Putamen (tissue), 1 donor: ENCODE data around the gene SRMS.

ENCODE experiments used
- DNase-seq: peaks from one replicate; pipeline ENCODE4 v3.0.0-alpha.2; 2016; ENCODE audit warnings: low spot score

SRMS gene

DNA sequence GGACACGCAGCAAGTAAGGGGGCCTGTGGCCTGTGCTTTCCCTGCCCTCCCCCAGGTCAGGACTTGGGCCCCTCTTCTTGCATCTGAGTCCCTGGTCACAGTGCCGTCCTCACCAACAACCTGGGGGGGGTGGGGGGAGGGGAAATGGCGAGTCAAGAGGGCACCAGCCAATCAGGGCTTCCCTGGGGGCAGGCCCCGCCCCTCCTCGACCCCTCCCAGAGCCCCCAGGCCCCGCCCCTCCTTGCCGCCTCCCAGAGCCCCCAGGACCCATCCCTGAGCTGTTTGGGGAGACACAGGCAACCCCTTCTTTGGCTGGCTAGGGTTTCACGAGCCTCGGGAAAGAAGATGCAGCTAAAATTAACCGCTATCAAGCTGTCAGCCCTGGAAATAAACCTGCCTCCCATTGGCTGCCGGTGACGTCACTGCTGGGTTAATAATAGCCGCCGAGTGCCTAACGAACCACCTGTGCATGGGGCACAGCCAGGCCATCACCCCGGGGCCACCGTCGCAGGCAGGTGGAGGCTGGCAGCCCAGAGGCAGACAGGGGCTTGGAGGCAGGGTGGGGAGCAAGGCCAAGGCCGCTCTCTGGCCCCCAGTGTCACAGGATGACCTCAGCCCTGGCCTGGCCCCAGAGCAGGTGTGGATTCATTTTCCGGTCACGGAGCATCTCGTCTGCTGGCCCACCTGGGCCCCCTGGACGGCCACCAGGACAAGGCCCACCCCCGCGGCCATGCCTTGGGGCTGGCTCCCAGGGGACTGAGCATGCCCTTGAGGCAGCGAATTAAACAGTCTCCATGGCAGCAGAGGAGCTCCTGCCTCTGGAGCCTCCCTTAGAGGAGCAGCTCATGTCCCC is 45.5 kb downstream of the SRMS start:
- DNase-seq: peak; percentile 72

DNA sequence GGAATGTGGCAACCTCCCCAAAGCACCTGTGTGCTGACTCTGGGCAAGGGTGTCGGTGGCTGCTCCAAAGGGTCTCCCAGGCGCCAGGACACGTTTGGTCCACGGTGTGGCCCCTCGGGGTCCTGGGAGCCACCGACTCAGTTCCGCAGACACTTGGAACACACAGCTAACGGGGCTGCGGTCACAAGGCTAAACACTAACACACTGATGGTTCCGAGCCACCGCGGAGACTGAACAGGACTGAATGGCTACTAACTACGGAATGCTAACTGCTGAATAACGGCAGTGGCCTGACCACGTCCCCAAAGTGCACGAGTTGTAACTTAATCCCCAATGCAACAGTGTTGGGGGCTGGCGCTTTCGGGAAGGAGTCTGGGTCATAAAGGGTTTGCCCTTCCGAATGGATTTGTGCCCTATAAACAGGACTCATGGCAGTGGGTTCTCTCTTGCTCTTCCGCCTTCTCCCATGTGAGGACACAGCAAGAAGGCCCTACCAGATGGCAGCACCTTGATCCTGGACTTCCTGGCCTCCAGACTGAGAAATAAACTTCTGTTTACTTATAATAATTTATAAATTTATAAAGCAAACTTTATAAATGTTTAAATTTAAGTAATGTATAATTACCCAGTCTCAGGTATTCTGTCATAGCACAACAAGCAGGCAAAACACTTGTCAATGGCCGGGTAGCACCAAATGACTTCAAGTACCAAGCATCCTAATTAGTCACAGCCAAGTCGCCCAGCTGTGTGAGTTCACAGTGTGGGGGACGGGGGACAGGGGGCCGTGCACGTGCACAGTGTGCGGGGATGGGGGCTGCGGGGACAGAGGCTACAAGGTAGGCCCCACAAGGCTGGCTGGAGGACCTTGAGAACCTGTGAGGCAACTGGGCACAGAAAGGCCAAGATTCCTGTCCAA is 46.4 kb downstream of the SRMS start:
- no peak for DNase-seq

DNA sequence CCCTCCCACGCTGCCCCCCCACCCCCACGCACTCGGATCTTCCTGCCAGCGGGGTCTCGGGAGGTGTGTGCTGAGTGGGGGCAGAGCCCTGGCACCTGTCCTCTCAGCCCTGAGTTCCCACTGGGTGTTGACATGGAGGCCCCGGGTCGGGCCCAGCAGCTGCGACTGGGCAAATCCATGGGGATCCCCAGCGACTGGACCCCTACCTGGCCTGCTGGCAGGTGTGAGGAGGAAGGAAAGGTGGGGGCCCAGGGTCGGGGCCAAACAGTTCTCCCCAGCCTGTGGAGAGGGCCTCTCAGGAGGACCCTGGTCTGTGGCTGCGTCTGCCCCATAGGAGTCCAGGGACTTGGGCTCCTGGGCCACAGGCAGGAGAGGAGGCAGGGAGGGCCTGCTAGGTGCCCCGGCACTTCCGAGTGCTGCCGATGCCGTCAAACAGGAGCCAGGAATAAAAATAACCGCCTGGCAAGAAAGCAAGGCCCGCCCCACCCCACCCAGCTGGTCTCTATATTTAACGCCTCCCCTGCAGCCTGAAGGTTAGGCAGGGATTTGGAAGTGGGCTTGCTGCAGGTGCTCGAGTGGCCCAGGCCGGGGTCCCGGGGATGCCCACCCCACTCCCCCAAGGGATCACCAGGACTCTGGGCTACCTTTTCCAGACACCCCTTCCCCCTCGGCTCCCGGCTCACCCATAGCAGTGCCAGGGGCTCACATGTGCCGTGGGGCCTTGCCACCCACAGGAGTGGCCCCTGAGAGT is 47.2 kb downstream of the SRMS start:
- DNase-seq: no peak

- DNase-seq: no peak
Measured at GRCh38 chr20:63499338-63499969, 48.1 kb downstream of the SRMS start.

DNA sequence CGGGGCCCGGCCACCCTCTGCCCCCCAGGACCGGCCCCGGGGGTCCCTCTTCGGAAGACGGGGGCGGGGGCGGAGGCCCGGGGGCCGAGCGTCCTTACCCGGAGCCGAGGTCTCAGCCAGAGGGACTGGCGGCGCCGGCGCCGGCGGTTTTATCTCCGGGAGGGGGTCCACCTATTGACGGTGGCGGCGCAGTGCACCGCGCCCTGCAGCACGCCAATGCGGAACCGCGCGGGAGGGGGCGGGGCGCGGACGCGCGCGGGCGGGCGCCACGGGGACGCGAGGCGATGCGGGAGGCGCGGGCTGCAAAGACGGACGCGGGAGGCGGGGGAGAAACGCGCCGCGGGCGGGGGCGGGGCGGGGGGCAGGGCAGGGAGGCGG is 48.6 kb downstream of the SRMS start, which contains the start of gene EEF1A2:
TSS of gene EEF1A2 (minus strand) at position 124 of the 378 bp plus-strand sequence. CDS start 1,320 bp downstream, outside the sequence.
- peak; percentile 45 for DNase-seq

DNA sequence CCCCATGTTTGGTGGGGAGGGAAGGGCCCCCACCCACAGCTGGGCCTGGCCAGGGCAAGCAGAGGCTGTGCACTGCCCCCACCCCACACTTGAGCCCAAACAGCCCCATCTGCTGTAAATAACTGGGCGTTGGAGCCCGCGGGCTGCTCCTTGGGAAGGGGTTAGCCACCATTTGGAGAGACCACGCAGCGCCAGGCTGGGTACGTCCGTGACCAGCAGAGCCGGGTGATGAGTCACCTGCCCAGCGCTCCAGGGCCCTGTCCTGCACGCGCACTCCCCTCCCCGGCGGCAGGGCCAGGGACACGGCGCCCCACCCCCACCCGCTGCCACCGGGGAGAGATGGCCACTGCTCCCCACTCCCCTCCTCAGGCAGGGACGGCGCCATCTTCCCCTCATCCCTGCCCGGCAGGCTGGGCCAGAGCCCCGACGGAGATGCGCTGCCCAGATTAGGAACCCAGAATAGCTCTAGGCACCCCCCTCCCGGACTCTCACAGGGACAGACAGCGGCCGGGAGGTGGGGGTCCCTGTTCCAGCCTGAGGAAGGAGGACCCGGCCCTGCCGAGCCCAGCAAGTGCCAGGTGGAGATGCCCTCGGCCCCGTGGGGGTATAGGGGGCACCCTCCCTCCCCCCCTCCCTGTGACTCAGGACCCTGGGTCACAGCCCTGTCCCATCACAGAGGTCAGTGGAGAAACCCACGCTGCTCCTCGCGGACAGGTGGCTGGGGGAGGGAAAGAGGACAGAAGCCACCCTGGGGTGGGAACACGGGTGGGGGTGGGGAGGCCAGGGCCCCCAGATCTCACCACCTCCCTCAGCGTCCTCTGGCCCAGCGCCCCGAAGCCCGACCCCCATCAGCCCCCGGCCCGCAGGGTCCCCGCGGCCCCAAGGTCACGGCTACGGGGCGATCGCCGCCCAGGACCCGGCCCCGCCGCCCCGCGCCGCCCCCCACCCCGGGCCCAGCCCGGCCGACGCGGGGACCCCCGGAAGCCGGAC is 49.3 kb downstream of the SRMS start:
- DNase-seq: no peak

- DNase-seq: no peak
Measured at GRCh38 chr20:63497138-63497945, 50.2 kb downstream of the SRMS start.

DNA sequence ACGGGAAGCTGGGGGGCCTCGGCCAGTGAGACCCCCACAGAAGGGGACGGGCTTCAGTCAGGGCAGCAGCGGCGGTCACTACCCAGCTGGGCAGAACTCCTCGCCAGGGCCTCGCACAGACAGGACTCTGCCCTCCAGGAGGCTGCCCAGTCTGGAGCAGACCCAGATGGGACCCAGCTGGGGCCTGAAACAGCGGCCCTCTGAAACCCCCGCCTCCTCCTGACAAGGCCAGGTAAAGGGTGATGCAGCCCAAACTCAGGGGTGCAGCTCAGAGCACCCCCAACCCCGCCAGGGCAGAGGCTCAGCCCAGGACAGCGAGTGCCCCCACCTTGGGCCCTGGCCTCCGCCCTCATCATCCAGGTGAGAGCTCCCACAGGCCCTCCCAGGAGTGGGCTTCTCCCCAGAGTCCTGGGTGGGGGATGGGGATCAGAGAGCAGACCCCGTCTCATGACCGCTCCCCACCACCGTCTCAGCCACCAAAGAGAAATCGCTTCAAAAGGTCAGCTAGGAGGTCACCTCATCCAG is 50.9 kb downstream of the SRMS start:
- DNase-seq: no peak

DNA sequence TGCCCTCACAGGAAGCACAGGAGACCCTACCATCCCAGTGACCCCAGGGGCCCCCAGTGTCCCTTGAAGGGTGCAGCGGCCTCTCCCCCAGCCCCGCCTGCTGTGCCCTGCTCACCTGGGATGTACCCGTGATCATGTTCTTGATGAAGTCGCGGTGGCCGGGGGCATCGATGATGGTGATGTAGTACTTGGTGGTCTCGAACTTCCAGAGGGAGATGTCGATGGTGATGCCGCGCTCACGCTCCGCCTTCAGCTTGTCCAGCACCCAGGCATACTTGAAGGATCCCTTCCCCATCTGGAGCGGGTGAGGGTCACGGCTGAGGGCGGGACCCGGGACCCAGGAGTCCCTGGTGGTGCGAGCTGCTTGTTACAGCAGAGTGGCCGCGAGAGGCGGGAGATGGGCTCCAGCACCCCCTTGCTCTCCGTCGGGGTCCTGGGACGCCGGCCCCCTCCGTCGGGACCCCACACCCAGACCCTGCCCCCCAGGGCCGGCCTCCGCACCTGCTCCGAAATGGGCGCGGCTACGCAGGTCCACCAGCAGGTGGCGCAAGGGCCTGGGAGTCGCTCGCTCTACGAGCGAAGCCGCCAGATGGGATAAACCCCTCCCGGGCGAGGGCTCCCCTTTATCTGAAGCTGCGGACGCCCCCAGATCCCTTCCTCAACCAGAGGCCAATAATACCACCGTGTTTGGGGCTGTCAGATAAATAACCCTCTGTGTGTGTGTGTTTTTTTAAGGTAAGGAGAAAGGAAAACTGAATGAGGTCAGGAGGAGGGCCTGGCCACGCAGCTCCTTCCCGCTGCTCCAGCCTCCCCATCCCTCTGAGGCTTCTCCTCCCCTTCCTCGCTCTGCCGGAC is 51.6 kb downstream of the SRMS start:
- peak; percentile 34 for DNase-seq

GRCh38 chr20:63495167-63495720 is 52.3 kb downstream of the SRMS start:
- DNase-seq: no peak

- no peak for DNase-seq
Measured at GRCh38 chr20:63494420-63495166, 53.0 kb downstream of the SRMS start.

DNA sequence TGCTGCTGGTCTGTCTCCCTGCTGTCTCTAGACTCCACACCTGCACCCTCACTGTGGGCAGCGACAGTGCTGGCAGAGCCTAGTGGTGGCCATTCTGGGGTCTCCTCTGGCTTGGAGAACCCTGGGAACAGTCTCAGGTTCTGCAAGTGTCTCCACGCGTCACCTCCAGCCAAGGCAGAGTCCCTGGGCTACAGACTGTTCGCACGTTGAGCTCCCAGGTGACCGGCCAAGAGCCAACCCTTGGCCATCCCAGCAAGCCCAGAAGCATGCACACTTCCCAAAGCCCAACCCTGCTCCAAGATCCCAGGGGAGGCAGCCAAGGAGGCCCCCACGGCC is 53.5 kb downstream of the SRMS start:
- no peak for DNase-seq

GRCh38 chr20:63493563-63494020 is 54.0 kb downstream of the SRMS start:
- no peak for DNase-seq

GRCh38 chr20:63492982-63493381 is 54.6 kb downstream of the SRMS start:
- no peak for DNase-seq

GRCh38 chr20:63492518-63492917 is 55.0 kb downstream of the SRMS start:
- DNase-seq: no peak

DNA sequence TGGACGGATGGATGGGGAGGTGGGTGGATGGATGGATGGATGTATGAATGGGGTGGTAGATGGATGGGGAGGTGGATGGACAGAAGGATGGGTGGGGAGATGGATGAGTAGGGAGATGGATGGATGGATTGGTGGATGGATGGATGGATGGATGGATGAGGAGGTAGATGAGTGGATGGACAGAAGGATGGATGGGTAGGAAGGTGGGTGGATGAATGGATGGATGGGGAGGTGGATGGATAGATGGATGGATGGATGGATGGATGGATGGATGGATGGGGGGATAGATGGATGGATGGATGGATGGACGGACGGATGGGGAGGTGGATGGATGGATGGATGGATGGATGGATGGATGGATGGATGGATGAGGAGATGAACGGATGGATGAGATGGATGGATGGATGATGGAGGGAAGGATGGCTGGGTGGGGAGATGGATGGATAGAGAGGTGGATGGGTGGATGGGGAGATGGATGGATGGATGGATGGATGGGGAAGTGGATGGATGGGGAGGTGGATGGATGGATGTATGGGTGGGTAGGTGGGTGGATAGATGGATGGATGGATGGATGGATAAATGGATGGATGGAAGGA is 55.8 kb downstream of the SRMS start:
- no peak for DNase-seq

- DNase-seq: no peak
Measured at GRCh38 chr20:63491078-63491477, 56.5 kb downstream of the SRMS start.
